Bronchial epithelial cell (primary cell): Measurements from ENCODE around the gene PPP1R14C. TPM values are rescaled to one million over a fixed set of nuclear protein-coding genes. Genes with fewer than 3 reads are reported as not detected.
A peak's percentile ranks its signal among the peaks of the same experiment; 100 is the strongest.
"Not testable (repeated sequence)": the region's sequence is repeated elsewhere in the genome, so short reads cannot be mapped to it uniquely, and the experiment has no call there.

Experiments
- DNase-seq: peaks from one replicate; pipeline ENCODE4 v3.0.0-alpha.2; 2010; ENCODE audit warnings: low read depth
- FAIRE-seq: peaks from 2 replicates; lab custom pipeline; 2011; peaks lifted over from hg19 to GRCh38; lab: Jason Lieb, UNC
- H3K27me3 ChIP-seq: 2 replicates; pipeline ENCODE4 v1.5.1; 2011; ENCODE audit warnings: low read length; ENCODE audit not compliant: control insufficient read depth, insufficient read depth
- H3K36me3 ChIP-seq: 2 replicates; pipeline ENCODE4 v1.5.1; 2011; ENCODE audit warnings: low read length; ENCODE audit not compliant: control insufficient read depth, insufficient read depth
- H3K4me3 ChIP-seq: 2 replicates; pipeline ENCODE4 v1.5.1; 2011; ENCODE audit warnings: mild to moderate bottlenecking, low read depth, low read length, control low read depth
- CTCF ChIP-seq: IDR thresholded peaks from 2 replicates; pipeline ENCODE4 v1.5.1; 2011; ENCODE audit warnings: mild to moderate bottlenecking, moderate library complexity, low read length, control low read depth, inconsistent platforms; ENCODE audit not compliant: insufficient read depth, severe bottlenecking
- total RNA-seq: library from RNA; depleted of rRNA; stranded (reverse); fragments of >200 nt; gene quantifications from 2 replicates; pipeline ENCODE4 v1.2.1, GENCODE V29; 2014

Gene PPP1R14C
- total RNA-seq, 1 donor from 2014 or later = 72.1 TPM

- no peak for FAIRE-seq
- TF ChIP-seq CTCF = no peak
These were observed 42.2 kb downstream of the PPP1R14C start for GRCh38 chr6:150184850-150185731.

GRCh38 chr6:150185732-150186117 lies 42.9 kb downstream of the PPP1R14C start:
- TF ChIP-seq CTCF = no peak
- H3K27me3 ChIP-seq = no peaks in the 10 kb centered on the region
- DNase-seq = no peak
- no peak for FAIRE-seq
- H3K36me3 ChIP-seq = peaks cover 3% of the 10 kb centered on the region
- no peak overlapping the region for H3K4me3 ChIP-seq

More at GRCh38 chr6:150184850-150185731, 42.2 kb downstream of the PPP1R14C start:
- Histone ChIP-seq H3K4me3 (no peak overlapping the region), H3K36me3 (peaks cover 3% of the 10 kb centered on the region), H3K27me3 (no peaks in the 10 kb centered on the region)
- no peak for DNase-seq

- DNase-seq (no peak), FAIRE-seq (no peak)
- Histone ChIP-seq H3K36me3 (peaks cover 3% of the 10 kb centered on the region), H3K27me3 (no peaks in the 10 kb centered on the region), H3K4me3 (no peak overlapping the region)
- no peak for TF ChIP-seq CTCF
These were observed 43.5 kb downstream of the PPP1R14C start for GRCh38 chr6:150186129-150186898.

GRCh38 chr6:150187433-150187832 lies 44.6 kb downstream of the PPP1R14C start:
- not testable (repeated sequence) for FAIRE-seq, H3K36me3 ChIP-seq, DNase-seq, H3K4me3 ChIP-seq, H3K27me3 ChIP-seq

- no peak overlapping the region for H3K4me3 ChIP-seq
- FAIRE-seq = no peak
- H3K36me3 ChIP-seq = peaks cover 4% of the 10 kb centered on the region
- H3K27me3 ChIP-seq = no peaks in the 10 kb centered on the region
- DNase-seq = no peak
- no peak for TF ChIP-seq CTCF
These were observed 46.3 kb downstream of the PPP1R14C start for GRCh38 chr6:150189122-150189521.

- Histone ChIP-seq H3K4me3 (no peak overlapping the region), H3K27me3 (no peaks in the 10 kb centered on the region), H3K36me3 (peaks cover 2% of the 10 kb centered on the region)
- peak; percentile 91 for DNase-seq
- TF ChIP-seq CTCF = no peak
- FAIRE-seq = peak; percentile 47
These were observed 49.0 kb downstream of the PPP1R14C start for GRCh38 chr6:150191809-150192208.
